Measurements from ENCODE around the gene LFNG. TPM values are rescaled to one million over a fixed set of nuclear protein-coding genes. Genes with fewer than 3 reads are reported as not detected.
"Not testable (repeated sequence)": the region's sequence is repeated elsewhere in the genome, so short reads cannot be mapped to it uniquely, and the experiment has no call there.

Gene LFNG
- total RNA-seq, 1 donor: 10.8 TPM

GRCh38 chr7:2530071-2530987 lies 10.8 kb downstream of the LFNG start:
- no peak for DNase-seq (ENCODE audit: low read depth)
- no peak overlapping the region for H3K4me3 ChIP-seq (ENCODE audit: low read depth, low read length)
- TF ChIP-seq, protein P1, sequence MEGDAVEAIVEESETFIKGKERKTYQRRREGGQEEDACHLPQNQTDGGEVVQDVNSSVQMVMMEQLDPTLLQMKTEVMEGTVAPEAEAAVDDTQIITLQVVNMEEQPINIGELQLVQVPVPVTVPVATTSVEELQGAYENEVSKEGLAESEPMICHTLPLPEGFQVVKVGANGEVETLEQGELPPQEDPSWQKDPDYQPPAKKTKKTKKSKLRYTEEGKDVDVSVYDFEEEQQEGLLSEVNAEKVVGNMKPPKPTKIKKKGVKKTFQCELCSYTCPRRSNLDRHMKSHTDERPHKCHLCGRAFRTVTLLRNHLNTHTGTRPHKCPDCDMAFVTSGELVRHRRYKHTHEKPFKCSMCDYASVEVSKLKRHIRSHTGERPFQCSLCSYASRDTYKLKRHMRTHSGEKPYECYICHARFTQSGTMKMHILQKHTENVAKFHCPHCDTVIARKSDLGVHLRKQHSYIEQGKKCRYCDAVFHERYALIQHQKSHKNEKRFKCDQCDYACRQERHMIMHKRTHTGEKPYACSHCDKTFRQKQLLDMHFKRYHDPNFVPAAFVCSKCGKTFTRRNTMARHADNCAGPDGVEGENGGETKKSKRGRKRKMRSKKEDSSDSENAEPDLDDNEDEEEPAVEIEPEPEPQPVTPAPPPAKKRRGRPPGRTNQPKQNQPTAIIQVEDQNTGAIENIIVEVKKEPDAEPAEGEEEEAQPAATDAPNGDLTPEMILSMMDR (IDR thresholded peaks at IDR 0.05; ENCODE audit: insufficient read depth, low read depth, low read length): no peak

- not testable (repeated sequence) for DNase-seq (ENCODE audit: low read depth); H3K4me3 ChIP-seq (ENCODE audit: low read depth, low read length)
Measured at GRCh38 chr7:2530994-2531795, 11.6 kb downstream of the LFNG start.

DNA sequence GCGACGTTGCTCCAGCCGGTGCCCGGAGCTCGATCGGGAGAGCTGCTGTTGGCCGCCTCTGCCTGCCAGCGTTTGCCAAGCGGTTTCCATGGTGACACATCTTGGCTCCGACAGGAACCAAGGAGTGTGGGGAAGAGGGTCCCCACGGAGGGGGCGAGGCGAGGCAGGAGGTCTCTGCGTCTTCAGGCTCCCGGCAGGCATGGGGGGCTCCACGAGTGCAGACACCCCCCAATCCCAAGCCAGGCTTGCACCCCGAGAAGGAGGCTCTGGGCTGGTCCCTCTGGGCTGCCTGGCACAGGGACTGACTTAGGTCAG lies 12.2 kb downstream of the LFNG start:
- not testable (repeated sequence) for DNase-seq (ENCODE audit: low read depth); H3K4me3 ChIP-seq (ENCODE audit: low read depth, low read length)

GRCh38 chr7:2532199-2532772 lies 12.7 kb downstream of the LFNG start:
- H3K4me3 ChIP-seq (ENCODE audit: low read depth, low read length); DNase-seq (ENCODE audit: low read depth): not testable (repeated sequence)

GRCh38 chr7:2532816-2533215 lies 13.2 kb downstream of the LFNG start:
- not testable (repeated sequence) for H3K4me3 ChIP-seq (ENCODE audit: low read depth, low read length); DNase-seq (ENCODE audit: low read depth)

DNA sequence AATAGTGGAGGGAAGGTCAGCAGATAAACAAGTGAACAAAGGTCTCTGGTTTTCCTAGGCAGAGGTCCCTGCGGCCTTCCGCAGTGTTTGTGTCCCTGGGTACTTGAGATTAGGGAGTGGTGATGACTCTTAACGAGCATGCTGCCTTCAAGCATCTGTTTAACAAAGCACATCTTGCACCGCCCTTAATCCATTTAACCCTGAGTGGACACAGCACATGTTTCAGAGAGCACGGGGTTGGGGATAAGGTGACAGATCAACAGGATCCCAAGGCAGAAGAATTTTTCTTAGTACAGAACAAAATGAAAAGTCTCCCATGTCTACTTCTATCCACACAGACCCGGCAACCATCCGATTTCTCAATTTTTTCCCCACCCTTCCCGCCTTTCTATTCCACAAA lies 14.0 kb downstream of the LFNG start:
- DNase-seq (ENCODE audit: low read depth): not testable (repeated sequence)

GRCh38 chr7:2534214-2534613 lies 14.6 kb downstream of the LFNG start:
- not testable (repeated sequence) for H3K4me3 ChIP-seq (ENCODE audit: low read depth, low read length); DNase-seq (ENCODE audit: low read depth)

More for the DNA sequence above, 14.0 kb downstream of the LFNG start:
- H3K4me3 ChIP-seq (ENCODE audit: low read depth, low read length): not testable (repeated sequence)

GRCh38 chr7:2535872-2536627 lies 16.5 kb downstream of the LFNG start:
- not testable (repeated sequence) for DNase-seq (ENCODE audit: low read depth); H3K4me3 ChIP-seq (ENCODE audit: low read depth, low read length)

DNA sequence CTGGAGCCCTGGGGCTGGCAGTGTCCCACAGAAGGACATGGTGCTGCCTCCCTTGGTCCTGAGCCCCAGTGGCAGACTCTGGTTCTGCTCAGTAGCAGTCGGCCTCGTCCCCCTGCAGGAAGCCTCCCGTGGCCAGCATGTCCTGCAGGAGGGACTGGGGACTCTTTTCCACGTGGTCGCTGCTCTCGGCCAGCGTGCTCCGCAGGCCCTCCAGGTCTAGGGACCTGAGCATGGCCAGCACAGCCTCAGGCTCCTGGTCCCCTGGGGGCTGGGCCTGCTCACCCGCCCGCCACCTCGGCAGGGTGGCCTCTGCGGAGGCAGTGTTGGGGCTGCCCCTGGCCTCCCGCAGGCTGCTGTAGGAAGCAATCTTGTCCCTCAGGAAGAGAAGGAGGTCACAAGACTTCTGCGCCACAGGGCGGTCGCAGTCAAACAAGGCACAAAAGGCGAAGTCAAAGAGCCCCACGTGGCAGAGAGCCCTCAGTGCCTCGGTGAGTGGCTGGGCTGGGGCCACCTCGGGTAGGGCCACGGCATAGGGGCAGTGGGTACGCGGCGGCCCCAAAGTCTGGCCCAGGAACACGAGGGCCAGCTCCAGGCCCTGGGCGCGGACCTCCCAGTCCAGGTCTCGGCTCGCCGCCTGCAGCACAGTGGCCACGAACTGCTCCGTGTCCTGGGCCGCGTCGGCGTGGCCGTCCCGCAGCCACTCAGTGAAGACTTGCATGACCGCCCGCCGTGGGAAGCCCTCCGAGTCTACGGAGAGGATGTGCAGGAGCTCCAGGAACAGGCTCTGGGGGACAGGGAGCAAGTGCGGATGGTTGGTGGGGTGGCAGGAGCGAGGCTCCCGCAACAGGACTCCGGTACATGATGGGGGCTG lies 18.6 kb downstream of the LFNG start:
- DNase-seq (ENCODE audit: low read depth): no peak
- TF ChIP-seq, protein P1 (IDR thresholded peaks at IDR 0.05; ENCODE audit: insufficient read depth, low read depth, low read length): no peak
- H3K4me3 ChIP-seq (ENCODE audit: low read depth, low read length): no peak overlapping the region
